GM23338 (cell line): ENCODE data around the gene ZFAND6. TPM values are rescaled to one million over a fixed set of nuclear protein-coding genes. Genes with fewer than 3 reads are reported as not detected.

Experiments
- ATAC-seq: fragments of 200-7000 bp; cut with Tn5 transposase; 3 replicates; pipeline ENCODE4 v1.9.1; 2020
- DNase-seq: peaks from one replicate; pipeline ENCODE4 v3.0.0-alpha.2; 2015; ENCODE audit warnings: low spot score
- H2AFZ ChIP-seq: fragments of 200-600 bp; sonication (generic); 2 replicates; pipeline ENCODE4 v1.8.0; 2016; ENCODE audit warnings: antibody characterized with exemption, mild to moderate bottlenecking, moderate library complexity
- H3F3A ChIP-seq: fragments of 200-600 bp; sonication (generic); replicated peaks from 2 replicates; pipeline ENCODE4 v1.8.0; 2017; ENCODE audit warnings: antibody characterized with exemption, mixed run types, low read depth
- H3K27ac ChIP-seq: fragments of 200-600 bp; sonication (generic); 2 replicates; pipeline ENCODE4 v1.6.1; 2016; ENCODE audit warnings: low read depth
- H3K27me3 ChIP-seq: fragments of 200-600 bp; sonication (generic); 2 replicates; pipeline ENCODE4 v1.8.0; 2016; ENCODE audit warnings: mild to moderate bottlenecking, mixed run types, moderate library complexity; ENCODE audit not compliant: insufficient read depth
- H3K36me3 ChIP-seq: fragments of 200-600 bp; sonication (generic); 2 replicates; pipeline ENCODE4 v1.8.0; 2016; ENCODE audit warnings: mild to moderate bottlenecking; ENCODE audit not compliant: insufficient read depth
- H3K4me1 ChIP-seq: fragments of 200-600 bp; sonication (generic); 2 replicates; pipeline ENCODE4 v1.8.0; 2016; ENCODE audit warnings: mild to moderate bottlenecking, moderate library complexity; ENCODE audit not compliant: insufficient read depth
- H3K4me2 ChIP-seq: fragments of 200-600 bp; sonication (generic); 2 replicates; pipeline ENCODE4 v1.7.1; 2017; ENCODE audit warnings: mixed run types
- H3K4me3 ChIP-seq: fragments of 200-600 bp; sonication (generic); 2 replicates; pipeline ENCODE4 v1.6.1; 2016; ENCODE audit warnings: mixed run types
- H3K79me2 ChIP-seq: fragments of 200-600 bp; sonication (generic); replicated peaks from 2 replicates; pipeline ENCODE4 v1.8.0; 2017; ENCODE audit warnings: mild to moderate bottlenecking; ENCODE audit not compliant: insufficient read depth
- H3K9me2 ChIP-seq: fragments of 200-600 bp; sonication (generic); 2 replicates; pipeline ENCODE4 v1.8.0; 2017; ENCODE audit not compliant: insufficient read depth
- H4K20me1 ChIP-seq: fragments of 200-600 bp; sonication (generic); replicated peaks from 2 replicates; pipeline ENCODE4 v1.8.0; 2017; ENCODE audit warnings: mild to moderate bottlenecking; ENCODE audit not compliant: insufficient read depth
- H3K27ac Mint-ChIP-seq: 2 replicates; pipeline ENCODE4 v1.8.0; 2020; ENCODE audit warnings: inconsistent platforms, mild to moderate bottlenecking, moderate library complexity, mixed read lengths
- H3K27me3 Mint-ChIP-seq: 3 replicates; pipeline ENCODE4 v1.8.0; 2022; ENCODE audit warnings: low read depth, mild to moderate bottlenecking, moderate library complexity, mixed read lengths, inconsistent platforms; ENCODE audit not compliant: insufficient read depth, poor library complexity
- H3K36me3 Mint-ChIP-seq: 3 replicates; pipeline ENCODE4 v1.8.0; 2021; ENCODE audit warnings: low read depth, mild to moderate bottlenecking, inconsistent platforms, moderate library complexity, mixed read lengths
- H3K4me1 Mint-ChIP-seq: 3 replicates; pipeline ENCODE4 v1.8.0; 2020; ENCODE audit warnings: mild to moderate bottlenecking, inconsistent platforms, mixed read lengths
- H3K4me3 Mint-ChIP-seq: 3 replicates; pipeline ENCODE4 v1.8.0; 2021; ENCODE audit warnings: moderate library complexity, mild to moderate bottlenecking, inconsistent platforms, mixed read lengths
- H3K9me3 Mint-ChIP-seq: 3 replicates; pipeline ENCODE4 v1.8.0; 2020; ENCODE audit warnings: moderate library complexity, mild to moderate bottlenecking, inconsistent platforms, mixed read lengths
- CREB1 ChIP-seq: fragments of 250-450 bp; sonication (Bioruptor Pico); IDR thresholded peaks from 2 replicates; pipeline ENCODE4 v1.5.0; 2020; ENCODE audit warnings: low read depth, mild to moderate bottlenecking, moderate library complexity
- CTCF ChIP-seq, 2 experiments: fragments of 200-600 bp in 1 of 2; sonication (generic) in 1 of 2; conservative IDR thresholded peaks; 2 replicates each; pipeline versions ENCODE4 v1.5.1 to v1.6.1; 2016 to 2017; ENCODE audit warnings: antibody characterized with exemption in 2 of 2, low read depth in 2 of 2, mild to moderate bottlenecking in 2 of 2, moderate library complexity in 1 of 2
- EZH2 ChIP-seq: fragments of 200-600 bp; sonication (generic); IDR thresholded peaks from one replicate; pipeline ENCODE4 v1.8.0; 2017; ENCODE audit warnings: antibody characterized with exemption, mild to moderate bottlenecking, low read depth; ENCODE audit not compliant: unreplicated experiment
- EZH2phosphoT487 ChIP-seq: fragments of 200-600 bp; sonication (generic); IDR thresholded peaks from one replicate; pipeline ENCODE4 v1.8.1; 2018; ENCODE audit warnings: antibody characterized with exemption; ENCODE audit not compliant: unreplicated experiment
- JUNB ChIP-seq: IDR thresholded peaks from one replicate; pipeline ENCODE4 v1.6.1; 2016; ENCODE audit warnings: antibody characterized with exemption; ENCODE audit not compliant: unreplicated experiment
- NANOG ChIP-seq: IDR thresholded peaks from 2 replicates; pipeline ENCODE4 v1.6.1; 2016; ENCODE audit warnings: antibody characterized with exemption, borderline replicate concordance
- POLR2AphosphoS5 ChIP-seq: IDR thresholded peaks from 2 replicates; pipeline ENCODE4 v1.6.1; 2016; ENCODE audit warnings: antibody characterized with exemption, low read depth
- REST ChIP-seq: IDR thresholded peaks from one replicate; pipeline ENCODE4 v1.6.1; 2018; ENCODE audit warnings: antibody characterized with exemption; ENCODE audit not compliant: unreplicated experiment
- STAT1 ChIP-seq: IDR thresholded peaks from one replicate; pipeline ENCODE4 v1.6.1; 2016; ENCODE audit warnings: antibody characterized with exemption; ENCODE audit not compliant: unreplicated experiment
- ZNF114 ChIP-seq: fragments of 250-450 bp; sonication (Bioruptor Pico); IDR thresholded peaks from 2 replicates; pipeline ENCODE4 v1.5.0; 2020; ENCODE audit warnings: mild to moderate bottlenecking, moderate library complexity
- ZNF331 ChIP-seq: fragments of 250-450 bp; sonication (Bioruptor Pico); IDR thresholded peaks from 2 replicates; pipeline ENCODE4 v1.5.0; 2020; ENCODE audit warnings: low read depth, mild to moderate bottlenecking, moderate library complexity
- ZNF462 ChIP-seq: fragments of 250-450 bp; sonication (Bioruptor Pico); IDR thresholded peaks from 2 replicates; pipeline ENCODE4 v1.5.0; 2020; ENCODE audit warnings: mild to moderate bottlenecking, moderate library complexity
- polyA plus RNA-seq: library from polyadenylated mRNA; unstranded; fragments of >200 nt; fragmentation: Nextera tagmentation; extraction: Ambion mirVana; gene quantifications from 2 replicates; pipeline ENCODE4 v1.2.1, GENCODE V29; 2016
- total RNA-seq: library from RNA; depleted of rRNA; stranded (reverse); fragments of >200 nt; shearing (Covaris generic); gene quantifications from 2 replicates; pipeline ENCODE4 v1.2.3, GENCODE V29; 2014

Gene ZFAND6
- total and polyA plus RNA-seq, 2 experiments from 2014 or later = 205 to 292 TPM

- TF ChIP-seq CTCF (conservative IDR thresholded peaks at IDR 0.05; ENCODE audit: low read depth in 2 of 2) (no peak), ZNF114 (CRISPR knock-in tag) (no peak)
These were observed 102.6 kb downstream of the ZFAND6 start (continued) for GRCh38 chr15:80162059-80162554.

- Histone ChIP-seq H3K4me1 (no peaks in the 10 kb centered on the region), H3K79me2 (no peaks in the 10 kb centered on the region), H3K9me2 (no peaks in the 10 kb centered on the region), H3K4me2 (no peak overlapping the region), H4K20me1 (no peaks in the 10 kb centered on the region), H3K36me3 (no peaks in the 10 kb centered on the region; the same call in 1 of the 2 replicates), H3K27me3 (no peaks in the 10 kb centered on the region), H3K4me3 (no peak overlapping the region), H2AFZ (no peak overlapping the region), H3K27ac (no peak overlapping the region), H3F3A (no peaks in the 10 kb centered on the region)
- no peak overlapping the region for H3K4me3 Mint-ChIP-seq
- DNase-seq (no peak), ATAC-seq (no peak)
- H3K9me3 Mint-ChIP-seq = no peaks in the 10 kb centered on the region; the same call in 2 of the 3 replicates
- no peak overlapping the region for H3K27ac Mint-ChIP-seq
- peaks cover 5% of the 10 kb centered on the region for H3K27me3 Mint-ChIP-seq
- H3K36me3 Mint-ChIP-seq = peaks cover 32% of the 10 kb centered on the region
- no peaks in the 10 kb centered on the region for H3K4me1 Mint-ChIP-seq
- TF ChIP-seq CTCF (conservative IDR thresholded peaks at IDR 0.05; ENCODE audit: low read depth in 2 of 2) (no peak), ZNF331 (CRISPR knock-in tag) (no peak), ZNF462 (CRISPR knock-in tag) (no peak), CREB1 (CRISPR knock-in tag) (no peak), JUNB (no peak), NANOG (no peak), REST (no peak), EZH2 (no peak), EZH2phosphoT487 (no peak), POLR2AphosphoS5 (no peak), STAT1 (no peak), ZNF114 (CRISPR knock-in tag) (no peak)
These were observed 103.7 kb downstream of the ZFAND6 start for GRCh38 chr15:80163217-80163616.
